HG02840 (cell line): ENCODE measurements around the gene TXNDC11.

Source experiments
- ATAC-seq: cut with Tn5 transposase; IDR thresholded peaks from one replicate; pipeline ENCODE4 v1.9.1; 2021; ENCODE audit warnings: mild to moderate bottlenecking, moderate library complexity, moderate number of reproducible peaks; ENCODE audit not compliant: unreplicated experiment, low FRiP score

TXNDC11 gene

GRCh38 chr16:11692651-11693050, 50.0 kb downstream of the TXNDC11 start:
- ATAC-seq, result no peak

- ATAC-seq, result no peak
Measured at GRCh38 chr16:11692171-11692570, 50.5 kb downstream of the TXNDC11 start.

- no peak for ATAC-seq
Measured at GRCh38 chr16:11691771-11692170, 50.9 kb downstream of the TXNDC11 start.

- no peak for ATAC-seq
Measured at GRCh38 chr16:11691235-11691634, 51.4 kb downstream of the TXNDC11 start.

- ATAC-seq, result peak; percentile 71
Measured at GRCh38 chr16:11689031-11689840, 53.4 kb downstream of the TXNDC11 start.

- no peak for ATAC-seq
Measured at GRCh38 chr16:11688520-11688886, 54.2 kb downstream of the TXNDC11 start.

GRCh38 chr16:11687601-11688519, 54.8 kb downstream of the TXNDC11 start:
- ATAC-seq, result no peak

GRCh38 chr16:11686713-11687380, 55.8 kb downstream of the TXNDC11 start:
- ATAC-seq, result no peak

GRCh38 chr16:11685844-11686618, 56.6 kb downstream of the TXNDC11 start:
- no peak for ATAC-seq

- ATAC-seq, result no peak
Measured at GRCh38 chr16:11684231-11685025, 58.2 kb downstream of the TXNDC11 start.

- no peak for ATAC-seq
Measured at GRCh38 chr16:11683145-11683544, 59.5 kb downstream of the TXNDC11 start.

- no peak for ATAC-seq
Measured at GRCh38 chr16:11682655-11683096, 60.0 kb downstream of the TXNDC11 start.

- ATAC-seq, result no peak
Measured at GRCh38 chr16:11681976-11682654, 60.5 kb downstream of the TXNDC11 start.

- no peak for ATAC-seq
Measured at GRCh38 chr16:11681556-11681955, 61.1 kb downstream of the TXNDC11 start.

GRCh38 chr16:11679941-11680911, 62.4 kb downstream of the TXNDC11 start:
- ATAC-seq, result no peak

GRCh38 chr16:11679250-11679649, 63.4 kb downstream of the TXNDC11 start:
- no peak for ATAC-seq
